PFSK-1 (cell line): ENCODE results near the gene FMNL2.

Experiments used
- FOXP2 ChIP-seq: optimal IDR thresholded peaks from 2 replicates; pipeline ENCODE3; 2011; ENCODE audit warnings: borderline replicate concordance, control low read depth, inconsistent platforms; ENCODE audit not compliant: insufficient read depth; ENCODE audit errors: extremely low read length, extremely low read depth
- POLR2AphosphoS5 ChIP-seq: IDR thresholded peaks from 2 replicates; pipeline ENCODE4 v1.6.1; 2012; ENCODE audit warnings: low read depth, mild to moderate bottlenecking, control low read depth, low read length, moderate library complexity
- SIN3A ChIP-seq: IDR thresholded peaks from 2 replicates; pipeline ENCODE4 v1.6.1; 2012; ENCODE audit warnings: mild to moderate bottlenecking, low read length, moderate library complexity, borderline replicate concordance; ENCODE audit not compliant: insufficient read depth
- TAF1 ChIP-seq: IDR thresholded peaks from 2 replicates; pipeline ENCODE4 v1.6.1; 2012; ENCODE audit warnings: low read length, control low read depth, borderline replicate concordance; ENCODE audit not compliant: insufficient read depth
- TF ChIP-seq, protein P1 (sequence below), 2 experiments: IDR thresholded peaks; 2 replicates each; pipeline versions ENCODE4 v1.6.1 to v1.8.0; 2011 to 2012; ENCODE audit warnings: low read depth in 2 of 2, low read length in 2 of 2, control low read depth in 1 of 2, inconsistent platforms in 1 of 2, mild to moderate bottlenecking in 1 of 2, moderate library complexity in 1 of 2; ENCODE audit not compliant: insufficient read depth in 1 of 2

The FMNL2 gene

DNA sequence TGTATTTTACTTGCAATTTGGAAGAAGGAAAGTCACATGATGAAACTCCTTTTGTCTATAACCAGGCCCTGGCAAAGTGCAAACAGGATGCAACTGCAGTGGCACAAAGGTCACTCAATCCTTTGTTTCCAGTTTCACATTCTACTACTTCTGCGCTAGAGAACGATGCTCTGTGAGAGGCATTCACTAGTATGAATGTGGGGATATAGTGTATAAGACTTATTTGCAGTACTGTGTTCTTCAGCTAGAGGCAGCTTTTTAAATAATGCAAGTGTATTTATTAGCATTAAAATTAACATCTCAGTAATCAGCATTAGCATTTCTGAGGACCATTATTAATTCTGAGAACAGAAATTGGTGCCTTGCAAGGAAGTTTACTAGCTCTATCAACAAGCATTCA lies 313.4 kb downstream of the FMNL2 start:
- TF ChIP-seq POLR2AphosphoS5 = 0 out of 2 replicates have a peak, but pooled peaks have one; percentile 13
- no peak for TF ChIP-seq TAF1
- TF ChIP-seq, protein P1, sequence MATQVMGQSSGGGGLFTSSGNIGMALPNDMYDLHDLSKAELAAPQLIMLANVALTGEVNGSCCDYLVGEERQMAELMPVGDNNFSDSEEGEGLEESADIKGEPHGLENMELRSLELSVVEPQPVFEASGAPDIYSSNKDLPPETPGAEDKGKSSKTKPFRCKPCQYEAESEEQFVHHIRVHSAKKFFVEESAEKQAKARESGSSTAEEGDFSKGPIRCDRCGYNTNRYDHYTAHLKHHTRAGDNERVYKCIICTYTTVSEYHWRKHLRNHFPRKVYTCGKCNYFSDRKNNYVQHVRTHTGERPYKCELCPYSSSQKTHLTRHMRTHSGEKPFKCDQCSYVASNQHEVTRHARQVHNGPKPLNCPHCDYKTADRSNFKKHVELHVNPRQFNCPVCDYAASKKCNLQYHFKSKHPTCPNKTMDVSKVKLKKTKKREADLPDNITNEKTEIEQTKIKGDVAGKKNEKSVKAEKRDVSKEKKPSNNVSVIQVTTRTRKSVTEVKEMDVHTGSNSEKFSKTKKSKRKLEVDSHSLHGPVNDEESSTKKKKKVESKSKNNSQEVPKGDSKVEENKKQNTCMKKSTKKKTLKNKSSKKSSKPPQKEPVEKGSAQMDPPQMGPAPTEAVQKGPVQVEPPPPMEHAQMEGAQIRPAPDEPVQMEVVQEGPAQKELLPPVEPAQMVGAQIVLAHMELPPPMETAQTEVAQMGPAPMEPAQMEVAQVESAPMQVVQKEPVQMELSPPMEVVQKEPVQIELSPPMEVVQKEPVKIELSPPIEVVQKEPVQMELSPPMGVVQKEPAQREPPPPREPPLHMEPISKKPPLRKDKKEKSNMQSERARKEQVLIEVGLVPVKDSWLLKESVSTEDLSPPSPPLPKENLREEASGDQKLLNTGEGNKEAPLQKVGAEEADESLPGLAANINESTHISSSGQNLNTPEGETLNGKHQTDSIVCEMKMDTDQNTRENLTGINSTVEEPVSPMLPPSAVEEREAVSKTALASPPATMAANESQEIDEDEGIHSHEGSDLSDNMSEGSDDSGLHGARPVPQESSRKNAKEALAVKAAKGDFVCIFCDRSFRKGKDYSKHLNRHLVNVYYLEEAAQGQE (IDR thresholded peaks at IDR 0.05; ENCODE audit: insufficient read depth in 1 of 2, low read depth in 2 of 2, low read length in 2 of 2) = no peak

DNA sequence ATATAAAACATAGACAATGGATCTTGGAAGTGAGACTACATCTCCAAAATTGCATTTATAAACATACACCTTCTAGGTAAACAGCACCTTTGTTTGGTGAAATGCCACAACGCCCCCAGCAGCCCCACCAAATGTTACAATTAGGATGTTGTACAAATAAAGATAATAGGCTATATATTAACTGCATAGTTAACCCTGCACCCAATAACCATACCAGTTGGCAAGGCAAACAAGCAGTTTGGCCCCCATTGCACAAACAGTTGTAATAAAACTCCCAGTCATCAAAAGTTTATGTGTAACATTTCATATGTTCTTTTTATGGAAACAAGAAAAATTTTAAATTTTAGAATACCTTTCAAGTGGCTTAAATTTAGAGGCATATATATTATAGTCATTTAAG lies 315.0 kb downstream of the FMNL2 start:
- TF ChIP-seq SIN3A (no peak), TAF1 (no peak), POLR2AphosphoS5 (no peak; the same call in 1 of the 2 replicates), FOXP2 (no peak)
- TF ChIP-seq, protein P1 (IDR thresholded peaks at IDR 0.05; ENCODE audit: insufficient read depth in 1 of 2, low read depth in 2 of 2, low read length in 2 of 2) = no peak

DNA sequence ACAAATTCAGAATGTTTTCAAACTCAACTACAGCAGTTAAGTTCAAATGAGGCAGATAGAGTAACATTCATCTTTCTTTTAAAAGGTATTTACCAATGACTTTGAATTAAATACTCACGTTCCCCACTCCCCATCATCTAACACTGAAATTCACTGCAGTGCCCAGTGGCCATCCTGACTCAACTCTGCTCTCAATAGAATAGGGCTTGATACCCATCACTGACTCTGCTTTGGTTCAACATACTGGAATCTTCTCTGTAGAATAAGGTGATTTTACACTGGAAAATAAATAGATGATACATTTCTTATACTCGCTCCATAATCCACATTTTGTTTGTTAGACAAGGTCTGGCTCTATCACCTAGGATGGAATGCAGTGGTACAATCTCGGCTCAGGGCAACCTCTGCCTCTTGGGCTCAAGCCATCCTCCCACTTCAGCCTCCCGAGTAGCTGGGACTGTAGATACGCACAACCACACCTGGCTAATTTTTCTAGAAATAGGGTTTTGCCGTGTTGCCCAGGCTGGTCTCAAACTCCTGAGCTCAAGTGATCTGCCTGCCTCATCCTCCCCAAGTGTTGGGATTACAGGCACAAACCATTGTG lies 315.9 kb downstream of the FMNL2 start:
- TF ChIP-seq FOXP2 = no peak
- no peak for TF ChIP-seq POLR2AphosphoS5
- no peak for TF ChIP-seq TAF1
- TF ChIP-seq, protein P1 (IDR thresholded peaks at IDR 0.05; ENCODE audit: insufficient read depth in 1 of 2, low read depth in 2 of 2, low read length in 2 of 2) = no peak
- TF ChIP-seq SIN3A = no peak

DNA sequence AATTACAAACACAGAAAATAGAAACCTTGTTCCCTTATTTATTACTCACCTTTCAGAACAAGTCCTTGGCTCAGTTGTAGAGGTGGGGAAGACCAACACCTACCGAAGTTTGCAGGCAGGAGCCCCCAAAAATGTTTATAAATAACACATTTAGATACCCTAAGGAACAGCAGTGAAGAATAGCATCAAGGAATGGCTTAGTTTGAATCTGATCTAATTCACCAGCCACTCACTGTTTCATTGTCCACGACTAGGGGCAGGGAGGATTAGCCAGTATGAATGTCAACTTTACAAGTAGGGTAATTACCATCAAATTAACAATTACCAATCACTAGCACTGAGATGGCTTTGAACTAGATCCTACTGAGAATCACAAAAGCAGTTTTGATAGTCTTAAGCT lies 316.9 kb downstream of the FMNL2 start:
- no peak for TF ChIP-seq TAF1
- no peak for TF ChIP-seq SIN3A

GRCh38 chr2:152655880-152656279 lies 320.9 kb downstream of the FMNL2 start:
- TF ChIP-seq SIN3A (no peak), POLR2AphosphoS5 (no peak), TAF1 (no peak), FOXP2 (no peak)
- TF ChIP-seq, protein P1 (IDR thresholded peaks at IDR 0.05; ENCODE audit: insufficient read depth in 1 of 2, low read depth in 2 of 2, low read length in 2 of 2) = no peak
